Left renal cortex interstitium (tissue), 4 donors: ENCODE results near the gene MR1. TPM values are rescaled to one million over a fixed set of nuclear protein-coding genes. Genes with fewer than 3 reads are reported as not detected.

Source experiments
- DNase-seq, 4 donors: peaks; one replicate each; pipeline ENCODE4 v3.0.0-alpha.2; 2013; ENCODE audit warnings: low read depth in 4 of 4, low spot score in 2 of 4, missing footprints in 1 of 4
- polyA plus RNA-seq, 4 donors: library from polyadenylated mRNA; unstranded; fragments of 120-200 nt; gene quantifications; one replicate each; pipeline ENCODE4 v1.2.1, GENCODE V29; 2013; ENCODE audit not compliant: insufficient read length in 4 of 4

The MR1 gene
- 1 to 10 TPM; 3.4 to 6.6 (median 4.9) TPM for polyA plus RNA-seq

GRCh38 chr1:181033799-181034451, at the start of gene MR1:
Gene MR1, plus strand, starts transcription at chr1:181033983. Its CDS starts 25 bp downstream, at chr1:181034008.
- peak; percentile 49 to 73 (median 64) for DNase-seq

- no peak for DNase-seq
Measured at GRCh38 chr1:180988253-180988752, 45.5 kb upstream of the MR1 start.

- DNase-seq = no peak
Measured at GRCh38 chr1:180994262-180994661, 39.5 kb upstream of the MR1 start.

- DNase-seq = no peak
Measured at GRCh38 chr1:180997843-180998504, 35.8 kb upstream of the MR1 start.

- DNase-seq = no peak
Measured at GRCh38 chr1:181001091-181001780, 32.5 kb upstream of the MR1 start.

- DNase-seq = no peak
Measured at GRCh38 chr1:181002582-181003172, 31.1 kb upstream of the MR1 start.

GRCh38 chr1:181010789-181011188, 23.0 kb upstream of the MR1 start:
- no peak for DNase-seq

- DNase-seq = no peak
Measured at GRCh38 chr1:181011301-181012202, 22.2 kb upstream of the MR1 start.

GRCh38 chr1:181012203-181012745, 21.5 kb upstream of the MR1 start:
- DNase-seq = no peak

- DNase-seq = no peak
Measured at GRCh38 chr1:181013144-181013543, 20.6 kb upstream of the MR1 start.

- no peak for DNase-seq
Measured at GRCh38 chr1:181014477-181015250, 19.1 kb upstream of the MR1 start.

- DNase-seq = no peak
Measured at GRCh38 chr1:181015251-181015615, 18.6 kb upstream of the MR1 start.

GRCh38 chr1:181016563-181016962, 17.2 kb upstream of the MR1 start:
- DNase-seq = no peak

- no peak for DNase-seq
Measured at GRCh38 chr1:181018901-181019681, 14.7 kb upstream of the MR1 start.

GRCh38 chr1:181021159-181021558, 12.6 kb upstream of the MR1 start:
- DNase-seq = no peak

- peak; percentile 37 to 60 (median 52) for DNase-seq
Measured at GRCh38 chr1:181021811-181022434, 11.9 kb upstream of the MR1 start.

- DNase-seq = no peak
Measured at GRCh38 chr1:181023265-181024057, 10.3 kb upstream of the MR1 start.
